Measurements from ENCODE around the gene KRABD2.

The KRABD2 gene

DNA sequence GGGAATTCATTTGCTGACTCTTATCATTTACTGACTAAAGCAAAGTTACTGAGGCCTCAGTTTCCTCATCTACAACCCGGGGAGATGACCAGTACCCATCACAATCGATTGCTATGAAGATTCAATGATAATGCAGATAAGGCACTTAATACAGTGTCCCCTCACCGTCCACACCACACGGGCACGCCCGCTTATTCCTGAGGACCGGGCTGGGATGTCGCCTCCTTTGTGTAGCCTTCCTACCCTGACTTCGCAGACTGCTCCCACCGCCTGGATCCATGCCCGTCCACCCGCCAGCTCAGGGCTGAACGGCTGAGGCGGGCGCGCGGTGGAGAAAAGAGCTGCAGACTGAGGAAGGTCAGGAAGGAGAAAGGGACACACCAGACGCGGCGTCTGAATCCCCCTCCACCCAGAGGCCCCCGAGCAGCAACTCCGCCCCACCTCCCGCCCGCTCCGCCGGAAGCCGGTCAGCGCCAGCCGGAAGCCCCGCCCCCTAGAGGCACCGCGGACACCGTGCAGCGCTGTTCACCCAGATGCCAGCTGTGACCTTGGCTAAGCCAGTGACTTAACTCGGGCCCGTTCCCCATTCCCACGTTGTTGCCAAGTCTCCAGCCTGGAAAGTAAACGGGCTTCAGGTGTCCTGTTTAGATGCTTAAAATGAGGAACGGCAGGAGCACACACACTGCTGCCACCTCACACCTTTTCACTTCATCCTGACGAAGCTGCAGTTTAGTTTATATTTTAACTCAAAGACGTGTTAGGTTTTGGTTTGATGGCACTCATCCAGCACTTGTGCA, at the start of gene KRABD2:
KRABD2 (minus strand) TSS at position 434 of the 797 bp plus-strand sequence.
- WGBS, 3 donors: 1% methylated on average over 39 to 41 of the region's 41 CpGs
- TF ChIP-seq, protein P1, sequence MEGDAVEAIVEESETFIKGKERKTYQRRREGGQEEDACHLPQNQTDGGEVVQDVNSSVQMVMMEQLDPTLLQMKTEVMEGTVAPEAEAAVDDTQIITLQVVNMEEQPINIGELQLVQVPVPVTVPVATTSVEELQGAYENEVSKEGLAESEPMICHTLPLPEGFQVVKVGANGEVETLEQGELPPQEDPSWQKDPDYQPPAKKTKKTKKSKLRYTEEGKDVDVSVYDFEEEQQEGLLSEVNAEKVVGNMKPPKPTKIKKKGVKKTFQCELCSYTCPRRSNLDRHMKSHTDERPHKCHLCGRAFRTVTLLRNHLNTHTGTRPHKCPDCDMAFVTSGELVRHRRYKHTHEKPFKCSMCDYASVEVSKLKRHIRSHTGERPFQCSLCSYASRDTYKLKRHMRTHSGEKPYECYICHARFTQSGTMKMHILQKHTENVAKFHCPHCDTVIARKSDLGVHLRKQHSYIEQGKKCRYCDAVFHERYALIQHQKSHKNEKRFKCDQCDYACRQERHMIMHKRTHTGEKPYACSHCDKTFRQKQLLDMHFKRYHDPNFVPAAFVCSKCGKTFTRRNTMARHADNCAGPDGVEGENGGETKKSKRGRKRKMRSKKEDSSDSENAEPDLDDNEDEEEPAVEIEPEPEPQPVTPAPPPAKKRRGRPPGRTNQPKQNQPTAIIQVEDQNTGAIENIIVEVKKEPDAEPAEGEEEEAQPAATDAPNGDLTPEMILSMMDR (IDR thresholded peaks at IDR 0.05): peak in 2 of 3 donors; percentile 19 to 29
- TF ChIP-seq POLR2A (IDR thresholded peaks at IDR 0.05) (peak; percentile 51), EP300 (IDR thresholded peaks at IDR 0.05) (no peak)
- Histone ChIP-seq H3K27ac (peak within 1 kb of the TSS; percentile 27 to 64), H3K4me1 (ENCODE audit: insufficient read depth) (peaks cover 13% of the 10 kb centered on the region), H3K36me3 (no peaks in the 10 kb centered on the region), H3K9me3 (no peaks in the 10 kb centered on the region), H3K4me3 (peak within 1 kb of the TSS; percentile 63), H3K27me3 (no peaks in the 10 kb centered on the region)
- DNase-seq: peak; percentile 86 to 92 (median 91)
- intact Hi-C loops (cut with DNase I): no loop called here

DNA sequence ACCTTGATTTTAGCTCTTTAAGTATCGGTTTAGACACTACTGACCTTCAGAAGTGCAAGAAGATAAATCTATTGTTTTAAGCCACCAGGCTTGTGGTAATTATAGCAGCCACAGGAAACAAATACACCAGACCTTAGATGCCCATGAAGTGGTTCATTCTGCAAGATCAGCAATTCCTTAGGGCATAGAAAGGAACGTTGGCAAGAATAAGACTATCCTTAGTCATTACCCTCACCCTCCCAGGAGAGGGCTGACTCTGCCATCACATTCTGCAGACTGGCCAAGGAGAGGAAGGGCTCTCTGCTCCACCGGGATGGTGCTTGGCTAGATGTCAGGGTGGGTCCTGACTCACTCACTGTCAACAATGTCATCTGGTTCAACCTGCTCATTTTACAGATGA, 45.1 kb upstream of the KRABD2 start:
- WGBS, 3 donors: 67 to 81% (median 67%) methylated on average over 3 of the region's 3 CpGs
- Histone ChIP-seq H3K4me1 (ENCODE audit: insufficient read depth) (peaks cover 2% of the 10 kb centered on the region), H3K27ac (no peak overlapping the region), H3K9me3 (no peaks in the 10 kb centered on the region), H3K36me3 (no peaks in the 10 kb centered on the region), H3K4me3 (no peak overlapping the region), H3K27me3 (no peaks in the 10 kb centered on the region)
- no peak for TF ChIP-seq POLR2A (IDR thresholded peaks at IDR 0.05)
- intact Hi-C loops (cut with DNase I): no loop called here
- no peak for DNase-seq

DNA sequence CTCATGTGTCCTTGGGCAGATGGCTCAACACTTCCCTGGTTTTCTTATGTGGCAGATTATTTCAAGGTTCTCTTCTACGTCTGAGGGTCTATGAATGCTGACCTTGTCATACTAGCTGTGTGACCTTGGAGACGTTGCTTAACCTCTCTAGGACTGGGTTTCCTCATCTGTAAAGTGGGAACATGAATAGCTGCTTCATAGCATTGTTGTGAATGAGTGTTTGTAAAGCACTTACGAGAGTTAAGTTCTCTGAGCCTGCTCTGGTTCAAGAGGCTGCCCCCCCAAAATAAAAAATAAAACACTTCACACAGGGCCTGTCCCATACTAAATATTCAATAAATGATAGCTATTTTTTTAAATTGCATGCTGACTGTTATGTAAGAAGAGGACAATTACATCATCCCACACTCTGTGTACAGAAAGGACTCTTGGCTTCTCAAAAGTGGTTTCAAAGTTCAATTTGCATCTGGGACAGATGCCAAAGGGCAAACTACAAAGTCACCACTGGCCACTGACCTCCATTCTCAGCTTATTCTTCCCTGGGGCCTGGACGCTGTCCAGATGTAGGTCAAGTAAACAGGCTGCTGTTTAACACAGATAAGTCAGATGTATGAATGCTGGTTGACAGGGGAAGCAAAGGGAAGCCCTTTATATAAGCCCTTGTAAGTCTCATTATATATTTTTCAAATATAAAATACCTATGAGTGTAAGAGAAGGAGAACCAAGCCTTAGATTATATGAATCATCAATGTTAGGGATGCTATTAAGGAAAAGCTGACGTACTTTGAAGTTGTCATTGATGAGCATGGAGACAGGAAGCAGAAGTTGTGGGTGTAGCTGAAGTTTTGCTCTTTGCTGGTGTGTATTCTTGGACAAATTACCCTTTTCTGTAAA, 43.8 kb upstream of the KRABD2 start:
- intact Hi-C loops (cut with DNase I): no loop called here
- WGBS, 3 donors: 13 to 19% (median 16%) methylated on average over 5 of the region's 5 CpGs
- peak; percentile 35 to 69 (median 60) for DNase-seq
- no peaks in the 10 kb centered on the region for H3K9me3 ChIP-seq
- peak overlapping the region in 1 of 2 donors; percentile 23 for H3K27ac ChIP-seq
- H3K36me3 ChIP-seq: no peaks in the 10 kb centered on the region
- H3K4me1 ChIP-seq (ENCODE audit: insufficient read depth): peaks cover 2% of the 10 kb centered on the region
- H3K27me3 ChIP-seq: no peaks in the 10 kb centered on the region
- no peak for TF ChIP-seq EP300 (IDR thresholded peaks at IDR 0.05)
- no peak overlapping the region for H3K4me3 ChIP-seq

DNA sequence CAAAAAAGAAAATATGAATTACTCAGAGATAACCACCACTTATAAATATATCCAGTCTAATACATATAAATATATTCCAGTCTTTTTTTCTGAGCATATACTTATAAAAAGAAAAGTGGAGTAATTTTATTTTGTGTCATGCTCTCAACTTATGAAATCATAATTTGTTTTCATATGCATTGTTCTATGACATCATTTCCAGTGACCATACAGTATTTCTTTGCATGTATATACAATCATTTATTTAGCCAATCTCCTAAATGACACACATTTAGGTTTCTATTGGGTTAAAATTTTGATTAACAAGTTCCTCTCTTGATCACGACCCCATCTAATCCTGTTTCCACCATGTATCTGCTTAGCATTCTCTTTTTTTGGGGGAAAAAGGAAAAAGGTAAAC, 42.8 kb upstream of the KRABD2 start:
- intact Hi-C loops (cut with DNase I): loop anchor here in 3 of 4 donors (5.0 to 10.0 kb wide), 2 partner anchors 323 to 365 kb away; partner anchors contain the start of gene CCDC42 (in 1 of the 3)

DNA sequence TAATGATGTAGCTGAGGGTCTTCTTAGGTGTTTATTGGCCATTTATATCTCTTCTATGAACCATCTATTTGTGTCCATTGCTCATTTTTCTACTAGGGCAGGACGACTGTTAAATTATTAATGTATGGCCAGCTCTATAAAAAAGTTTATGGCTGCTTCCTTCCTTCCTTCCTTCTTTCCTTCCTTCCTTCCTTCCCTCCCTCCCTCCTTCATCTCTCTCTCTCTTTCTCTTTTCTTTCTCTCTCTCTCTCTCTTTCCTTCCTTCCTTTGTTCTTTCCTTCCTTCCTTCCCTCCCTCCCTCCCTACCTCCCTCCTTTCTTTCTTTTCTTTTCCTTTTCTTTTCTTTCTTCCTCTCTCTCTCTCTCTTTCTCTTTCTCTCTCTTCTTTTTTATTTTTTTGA, 42.0 kb upstream of the KRABD2 start:
- peaks cover 2% of the 10 kb centered on the region for H3K4me1 ChIP-seq (ENCODE audit: insufficient read depth)
- DNase-seq: no peak
- H3K36me3 ChIP-seq: no peaks in the 10 kb centered on the region
- 67 to 79% (median 74%) methylated on average over 1 of the region's 1 CpG for WGBS, 3 donors
- no peak overlapping the region for H3K27ac ChIP-seq
- no peaks in the 10 kb centered on the region for H3K9me3 ChIP-seq
- no peak for TF ChIP-seq EP300 (IDR thresholded peaks at IDR 0.05)
- TF ChIP-seq, protein P1 (IDR thresholded peaks at IDR 0.05): no peak
- no peak for TF ChIP-seq POLR2A (IDR thresholded peaks at IDR 0.05)
- no peaks in the 10 kb centered on the region for H3K27me3 ChIP-seq
- no peak overlapping the region for H3K4me3 ChIP-seq
- intact Hi-C loops (cut with DNase I): loop anchor here in 3 of 4 donors (5.0 to 10.0 kb wide), 2 partner anchors 324 to 366 kb away; partner anchors contain the start of gene CCDC42 (in 1 of the 3)

More for the DNA sequence above, 42.8 kb upstream of the KRABD2 start:
- Histone ChIP-seq H3K4me1 (ENCODE audit: insufficient read depth) (peaks cover 2% of the 10 kb centered on the region), H3K4me3 (no peak overlapping the region), H3K27me3 (no peaks in the 10 kb centered on the region), H3K9me3 (no peaks in the 10 kb centered on the region), H3K36me3 (no peaks in the 10 kb centered on the region), H3K27ac (no peak overlapping the region)
- WGBS, 3 donors: 32 to 45% (median 37%) methylated on average over 1 of the region's 1 CpG
- TF ChIP-seq EP300 (IDR thresholded peaks at IDR 0.05) (no peak), POLR2A (IDR thresholded peaks at IDR 0.05) (no peak)
- TF ChIP-seq, protein P1 (IDR thresholded peaks at IDR 0.05): no peak
- DNase-seq: no peak

All from ovary (tissue), 7 donors.